ENCODE data around the gene MYO7A. TPM values are rescaled to one million over a fixed set of nuclear protein-coding genes. Genes with fewer than 3 reads are reported as not detected.

MYO7A gene
- total RNA-seq, 4 donors from 2014 or later: 4.8 to 9.1 (median 6.4) TPM

DNA sequence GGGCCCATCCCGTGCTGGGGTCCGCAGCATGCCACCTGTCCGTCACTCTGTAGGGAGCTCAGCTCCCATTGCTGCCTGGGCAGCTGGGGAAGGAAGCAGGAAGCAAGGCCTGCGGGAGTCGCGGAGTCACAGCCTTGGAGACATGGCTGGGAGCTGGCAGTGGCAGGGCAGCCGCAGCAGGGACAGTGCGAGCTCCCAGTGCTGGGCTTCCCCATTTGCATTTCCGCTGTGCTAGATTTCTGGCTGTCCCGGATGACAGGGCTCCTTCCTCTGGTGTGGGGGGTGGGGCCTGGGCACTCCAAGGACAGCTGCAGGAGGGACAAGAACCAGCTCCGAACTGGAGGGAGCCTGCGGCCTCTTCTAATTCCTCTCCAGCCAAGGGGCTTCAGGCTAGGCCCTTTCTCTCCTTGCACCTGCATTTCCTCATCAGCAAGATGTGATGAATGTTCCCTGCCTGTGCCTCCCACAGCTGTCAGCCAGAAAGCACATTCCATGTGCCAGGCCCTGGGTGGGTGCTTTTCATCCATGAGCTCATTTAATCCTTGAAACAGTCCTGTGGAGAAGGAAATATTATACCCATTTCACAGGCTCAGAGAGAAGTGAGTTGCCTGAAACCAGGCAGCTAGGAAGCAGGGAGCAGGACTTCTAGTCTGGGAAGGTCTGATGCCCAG is 48.0 kb downstream of the MYO7A start:
- H3K4me3 ChIP-seq: peak overlapping the region in 3 of 4 donors; percentile 22 to 29 (median 25)
- no peaks in the 10 kb centered on the region for H3K9me3 ChIP-seq
- H3K27ac ChIP-seq (replicated peaks in 1 of 4): peak overlapping the region in 2 of 4 donors; percentile 22 to 28
- H3K4me1 ChIP-seq: peaks cover 0 to 11% (median 4%) of the 10 kb centered on the region in 4 donors
- 66% methylated on average over 10 of the region's 12 CpGs for WGBS
- no peak for TF ChIP-seq POLR2A (IDR thresholded peaks at IDR 0.05; ENCODE audit: low read depth)
- no peak for TF ChIP-seq EP300 (IDR thresholded peaks at IDR 0.05)
- peak in 1 of 2 donors; percentile 19 for TF ChIP-seq POLR2AphosphoS5 (IDR thresholded peaks at IDR 0.05)
- TF ChIP-seq, protein P1, sequence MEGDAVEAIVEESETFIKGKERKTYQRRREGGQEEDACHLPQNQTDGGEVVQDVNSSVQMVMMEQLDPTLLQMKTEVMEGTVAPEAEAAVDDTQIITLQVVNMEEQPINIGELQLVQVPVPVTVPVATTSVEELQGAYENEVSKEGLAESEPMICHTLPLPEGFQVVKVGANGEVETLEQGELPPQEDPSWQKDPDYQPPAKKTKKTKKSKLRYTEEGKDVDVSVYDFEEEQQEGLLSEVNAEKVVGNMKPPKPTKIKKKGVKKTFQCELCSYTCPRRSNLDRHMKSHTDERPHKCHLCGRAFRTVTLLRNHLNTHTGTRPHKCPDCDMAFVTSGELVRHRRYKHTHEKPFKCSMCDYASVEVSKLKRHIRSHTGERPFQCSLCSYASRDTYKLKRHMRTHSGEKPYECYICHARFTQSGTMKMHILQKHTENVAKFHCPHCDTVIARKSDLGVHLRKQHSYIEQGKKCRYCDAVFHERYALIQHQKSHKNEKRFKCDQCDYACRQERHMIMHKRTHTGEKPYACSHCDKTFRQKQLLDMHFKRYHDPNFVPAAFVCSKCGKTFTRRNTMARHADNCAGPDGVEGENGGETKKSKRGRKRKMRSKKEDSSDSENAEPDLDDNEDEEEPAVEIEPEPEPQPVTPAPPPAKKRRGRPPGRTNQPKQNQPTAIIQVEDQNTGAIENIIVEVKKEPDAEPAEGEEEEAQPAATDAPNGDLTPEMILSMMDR (IDR thresholded peaks at IDR 0.05): no peak
- H3K36me3 ChIP-seq: no peaks in the 10 kb centered on the region
- no peaks in the 10 kb centered on the region for H3K27me3 ChIP-seq
- intact Hi-C loops (cut with DNase I): no loop called here
- DNase-seq (ENCODE audit: extremely low spot score): no peak

DNA sequence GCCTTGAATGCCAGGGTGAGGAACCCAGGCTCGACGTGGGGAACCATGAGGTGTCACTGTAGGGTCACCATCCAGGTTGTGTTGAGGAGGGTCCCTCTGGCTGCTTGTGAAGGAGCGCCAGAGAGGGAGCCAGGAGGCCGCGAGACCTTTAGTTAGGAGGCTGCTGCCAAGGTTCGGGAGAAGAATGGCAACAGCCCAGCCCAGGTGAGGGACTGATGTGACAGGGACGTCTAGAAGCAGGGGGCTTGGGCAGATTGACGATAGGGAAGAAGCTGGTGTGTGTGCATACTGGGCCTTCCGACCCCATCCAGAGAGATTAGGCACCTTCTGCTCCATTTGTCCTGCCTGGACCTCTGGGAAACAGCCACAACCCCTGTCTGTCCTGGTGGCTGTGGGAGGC is 49.0 kb downstream of the MYO7A start:
- Histone ChIP-seq H3K36me3 (no peaks in the 10 kb centered on the region), H3K27ac (replicated peaks in 1 of 4) (no peak overlapping the region), H3K9me3 (no peaks in the 10 kb centered on the region), H3K4me3 (no peak overlapping the region), H3K4me1 (peaks cover 0 to 7% (median 2%) of the 10 kb centered on the region in 4 donors), H3K27me3 (no peaks in the 10 kb centered on the region)
- DNase-seq (ENCODE audit: extremely low spot score): no peak
- WGBS: 87% methylated on average over 8 of the region's 9 CpGs
- intact Hi-C loops (cut with DNase I): no loop called here
- TF ChIP-seq EP300 (IDR thresholded peaks at IDR 0.05) (no peak), POLR2AphosphoS5 (IDR thresholded peaks at IDR 0.05) (no peak), POLR2A (IDR thresholded peaks at IDR 0.05; ENCODE audit: low read depth) (no peak)
- TF ChIP-seq, protein P1 (IDR thresholded peaks at IDR 0.05): no peak

DNA sequence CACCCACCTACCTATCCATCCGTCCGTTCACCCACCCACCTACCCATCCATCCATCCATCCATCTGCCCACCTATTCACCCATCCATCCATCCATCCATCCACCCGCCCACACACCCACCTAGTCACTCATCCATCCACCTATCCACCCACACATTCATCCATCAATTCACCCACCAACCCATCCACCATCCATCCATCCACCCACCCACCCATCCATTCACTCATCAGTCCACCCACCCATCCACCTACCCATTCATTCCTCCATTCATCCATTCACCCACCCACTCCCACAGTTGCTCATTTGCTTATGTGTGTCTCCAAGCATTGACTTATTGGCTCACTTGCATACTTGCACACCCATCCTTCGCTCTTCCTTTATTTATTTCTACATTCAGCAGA is 50.1 kb downstream of the MYO7A start:
- no peaks in the 10 kb centered on the region for H3K27me3 ChIP-seq
- H3K27ac ChIP-seq (replicated peaks in 1 of 4): no peak overlapping the region
- H3K4me3 ChIP-seq: no peak overlapping the region
- TF ChIP-seq POLR2AphosphoS5 (IDR thresholded peaks at IDR 0.05) (no peak), POLR2A (IDR thresholded peaks at IDR 0.05; ENCODE audit: low read depth) (no peak), EP300 (IDR thresholded peaks at IDR 0.05) (no peak)
- TF ChIP-seq, protein P1 (IDR thresholded peaks at IDR 0.05): no peak
- H3K4me1 ChIP-seq: no peaks in the 10 kb centered on the region
- DNase-seq (ENCODE audit: extremely low spot score): no peak
- 91% methylated on average over 4 of the region's 4 CpGs for WGBS
- intact Hi-C loops (cut with DNase I): no loop called here
- H3K36me3 ChIP-seq: no peaks in the 10 kb centered on the region
- H3K9me3 ChIP-seq: no peaks in the 10 kb centered on the region

DNA sequence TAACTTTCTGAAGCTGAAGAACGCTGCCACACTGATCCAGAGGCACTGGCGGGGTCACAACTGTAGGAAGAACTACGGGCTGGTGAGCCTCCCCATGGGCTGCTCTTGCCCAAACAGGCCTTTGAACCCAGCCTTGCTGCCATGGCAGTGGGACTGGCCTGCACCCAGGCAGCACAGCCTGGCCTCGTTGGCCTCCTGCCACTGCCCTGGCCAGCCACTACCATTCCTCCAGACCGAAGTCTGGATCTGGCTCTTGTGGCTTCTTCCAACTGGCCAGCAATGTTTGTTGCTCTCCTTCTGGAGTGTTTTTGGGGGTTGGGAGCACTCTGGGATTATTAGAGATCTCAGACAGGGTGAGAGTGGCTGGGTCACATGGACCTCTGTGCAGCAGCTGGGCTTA is 51.0 kb downstream of the MYO7A start:
- 92% methylated on average over 2 of the region's 5 CpGs for WGBS
- Histone ChIP-seq H3K4me1 (no peaks in the 10 kb centered on the region), H3K27ac (replicated peaks in 1 of 4) (no peak overlapping the region), H3K27me3 (no peaks in the 10 kb centered on the region), H3K36me3 (no peaks in the 10 kb centered on the region), H3K9me3 (no peaks in the 10 kb centered on the region), H3K4me3 (no peak overlapping the region)
- DNase-seq (ENCODE audit: extremely low spot score): no peak
- intact Hi-C loops (cut with DNase I): no loop called here
- TF ChIP-seq POLR2A (IDR thresholded peaks at IDR 0.05; ENCODE audit: low read depth) (no peak), EP300 (IDR thresholded peaks at IDR 0.05) (no peak)

GRCh38 chr11:77179681-77180080 is 51.6 kb downstream of the MYO7A start:
- DNase-seq (ENCODE audit: extremely low spot score): no peak
- H3K9me3 ChIP-seq: no peaks in the 10 kb centered on the region
- intact Hi-C loops (cut with DNase I): no loop called here
- H3K27ac ChIP-seq (replicated peaks in 1 of 4): no peak overlapping the region
- no peaks in the 10 kb centered on the region for H3K27me3 ChIP-seq
- TF ChIP-seq, protein P1 (IDR thresholded peaks at IDR 0.05): no peak
- no peak for TF ChIP-seq POLR2AphosphoS5 (IDR thresholded peaks at IDR 0.05)
- H3K4me3 ChIP-seq: no peak overlapping the region
- 100% methylated on average over 2 of the region's 19 CpGs for whole genome bisulfite sequencing
- H3K4me1 ChIP-seq: no peaks in the 10 kb centered on the region
- no peaks in the 10 kb centered on the region for H3K36me3 ChIP-seq
